A673 (cell line): ENCODE results near the gene SYNJ2. TPM values are rescaled to one million over a fixed set of nuclear protein-coding genes. Genes with fewer than 3 reads are reported as not detected.

Experiments
- BruUV-seq: library from RNA; stranded (reverse); fragments of 400-500 nt; replicated peaks from 2 replicates; lab custom pipeline; 2021; lab: Mats Ljungman, UMichigan
- CTCF ChIA-PET: fragments of 300-600 bp; sonication (Branson Sonifier 250); formaldehyde crosslinking; loops from one replicate; lab custom pipeline; 2022; ENCODE audit warnings: antibody characterized with exemption; lab: Charles Lee
- POLR2A ChIA-PET: fragments of 300-600 bp; sonication (Branson Sonifier 250); formaldehyde crosslinking; loops from one replicate; lab custom pipeline; 2022; ENCODE audit warnings: antibody characterized with exemption; ENCODE audit not compliant: low non-redundant PET; lab: Charles Lee
- DNase-seq: peaks from one replicate; pipeline ENCODE4 v3.0.0-alpha.2; 2015; ENCODE audit warnings: low spot score
- H3K27ac ChIP-seq: fragments of 200-600 bp; sonication (generic); 2 replicates; pipeline ENCODE4 v1.5.1; 2016; ENCODE audit warnings: mixed run types, low read depth, mild to moderate bottlenecking, mixed read lengths, antibody characterized with exemption, low read length; ENCODE audit not compliant: poor library complexity, severe bottlenecking
- H3K27me3 ChIP-seq: fragments of 200-600 bp; sonication (generic); replicated peaks from 2 replicates; pipeline ENCODE4 v1.6.1; 2017; ENCODE audit warnings: mixed run types, low read depth, mild to moderate bottlenecking, mixed read lengths, antibody characterized with exemption, low read length; ENCODE audit not compliant: insufficient read depth, poor library complexity
- H3K36me3 ChIP-seq: fragments of 200-600 bp; sonication (generic); 2 replicates; pipeline ENCODE4 v1.6.1; 2016; ENCODE audit warnings: mixed run types, mild to moderate bottlenecking, mixed read lengths, antibody characterized with exemption, low read length; ENCODE audit not compliant: insufficient read depth, poor library complexity, severe bottlenecking
- H3K4me1 ChIP-seq: fragments of 200-600 bp; sonication (generic); 2 replicates; pipeline ENCODE4 v1.6.1; 2017; ENCODE audit warnings: mixed run types, mild to moderate bottlenecking, mixed read lengths, antibody characterized with exemption, low read length; ENCODE audit not compliant: insufficient read depth, poor library complexity, severe bottlenecking
- H3K4me3 ChIP-seq: fragments of 200-600 bp; sonication (generic); 2 replicates; pipeline ENCODE4 v1.5.1; 2016; ENCODE audit warnings: low read depth, mixed run types, mild to moderate bottlenecking, mixed read lengths, low read length; ENCODE audit not compliant: poor library complexity, severe bottlenecking
- H3K9me3 ChIP-seq: fragments of 200-600 bp; sonication (generic); 2 replicates; pipeline ENCODE4 v1.6.1; 2016; ENCODE audit warnings: mixed run types, low read depth, mild to moderate bottlenecking, mixed read lengths, antibody characterized with exemption, low read length; ENCODE audit not compliant: poor library complexity, severe bottlenecking
- EZH2 ChIP-seq: fragments of 200-600 bp; sonication (generic); IDR thresholded peaks from 2 replicates; pipeline ENCODE4 v1.6.1; 2017; ENCODE audit warnings: borderline replicate concordance, low read depth, mild to moderate bottlenecking, mixed read lengths, antibody characterized with exemption, low read length; ENCODE audit not compliant: poor library complexity, severe bottlenecking
- intact Hi-C: fragments of 100-400 bp; cut with micrococcal nuclease; formaldehyde crosslinking; loops from one replicate; pipeline ENCODE4 v1.10.0; 2022; ENCODE audit not compliant: unreplicated experiment
- total RNA-seq: library from RNA; stranded (reverse); gene quantifications from 2 replicates; pipeline ENCODE4 v1.2.3, GENCODE V29; 2021
- TF ChIP-seq, protein P1 (sequence below): fragments of 300-800, 200-600 bp; sonication (generic); conservative IDR thresholded peaks from 2 replicates; pipeline ENCODE4 v1.5.1; 2017; ENCODE audit warnings: low read depth, mild to moderate bottlenecking, antibody characterized with exemption, low read length, moderate library complexity, mixed read lengths

SYNJ2 gene
- total RNA-seq, 1 experiment from 2014 or later, result 37.0 TPM

DNA sequence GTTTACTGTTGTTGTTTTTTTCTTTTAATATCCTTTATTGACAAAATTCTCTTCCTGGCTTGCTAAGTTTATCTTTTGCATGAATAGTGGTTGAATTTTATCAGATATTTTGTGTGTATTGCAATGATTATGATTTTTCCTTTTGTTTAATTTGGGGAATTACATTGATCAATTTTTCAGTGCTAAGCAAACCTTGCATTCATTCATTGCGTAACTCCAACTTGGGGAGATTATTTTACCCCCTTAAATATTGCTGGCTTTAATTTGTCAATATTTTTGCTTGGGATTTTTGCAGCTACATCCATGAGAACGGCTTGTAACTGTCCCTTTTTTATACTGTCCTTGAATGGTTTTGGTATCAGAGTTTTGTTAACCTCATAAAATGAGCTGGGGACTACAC, 123.0 kb downstream of the SYNJ2 start:
- TF ChIP-seq, protein P1, sequence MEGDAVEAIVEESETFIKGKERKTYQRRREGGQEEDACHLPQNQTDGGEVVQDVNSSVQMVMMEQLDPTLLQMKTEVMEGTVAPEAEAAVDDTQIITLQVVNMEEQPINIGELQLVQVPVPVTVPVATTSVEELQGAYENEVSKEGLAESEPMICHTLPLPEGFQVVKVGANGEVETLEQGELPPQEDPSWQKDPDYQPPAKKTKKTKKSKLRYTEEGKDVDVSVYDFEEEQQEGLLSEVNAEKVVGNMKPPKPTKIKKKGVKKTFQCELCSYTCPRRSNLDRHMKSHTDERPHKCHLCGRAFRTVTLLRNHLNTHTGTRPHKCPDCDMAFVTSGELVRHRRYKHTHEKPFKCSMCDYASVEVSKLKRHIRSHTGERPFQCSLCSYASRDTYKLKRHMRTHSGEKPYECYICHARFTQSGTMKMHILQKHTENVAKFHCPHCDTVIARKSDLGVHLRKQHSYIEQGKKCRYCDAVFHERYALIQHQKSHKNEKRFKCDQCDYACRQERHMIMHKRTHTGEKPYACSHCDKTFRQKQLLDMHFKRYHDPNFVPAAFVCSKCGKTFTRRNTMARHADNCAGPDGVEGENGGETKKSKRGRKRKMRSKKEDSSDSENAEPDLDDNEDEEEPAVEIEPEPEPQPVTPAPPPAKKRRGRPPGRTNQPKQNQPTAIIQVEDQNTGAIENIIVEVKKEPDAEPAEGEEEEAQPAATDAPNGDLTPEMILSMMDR, result no peak
- no peak for TF ChIP-seq EZH2
- no peaks in the 10 kb centered on the region for H3K36me3 ChIP-seq
- no peaks in the 10 kb centered on the region for H3K27me3 ChIP-seq
- no peaks in the 10 kb centered on the region for H3K9me3 ChIP-seq
- H3K27ac ChIP-seq, result no peak overlapping the region
- no peaks in the 10 kb centered on the region for H3K4me1 ChIP-seq
- intact Hi-C loops, result no loop called here
- no peak for DNase-seq
- ChIA-PET CTCF (no interaction called here), POLR2A (no interaction called here)
- H3K4me3 ChIP-seq, result no peak overlapping the region
- BruUV-seq, result no TSS peak

DNA sequence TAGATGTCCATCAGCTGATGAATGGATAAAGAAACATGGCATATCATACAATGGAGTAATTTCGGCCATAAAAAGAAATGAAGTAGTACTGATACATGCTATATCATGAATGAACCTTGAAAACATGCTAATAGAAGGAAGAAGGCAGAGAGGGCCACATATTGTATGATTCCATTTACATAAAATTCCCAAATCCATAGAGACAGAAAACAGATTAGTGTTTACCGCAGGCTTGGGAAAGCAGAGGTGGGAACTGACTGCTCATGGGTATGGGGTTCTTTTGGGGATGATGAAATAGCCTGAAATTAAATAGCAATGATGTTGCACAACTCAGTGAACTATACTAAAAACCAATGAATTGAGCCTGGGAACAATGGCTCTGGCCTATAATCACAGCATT, 128.1 kb downstream of the SYNJ2 start:
- BruUV-seq, result no TSS peak
- Histone ChIP-seq H3K4me1 (no peaks in the 10 kb centered on the region), H3K27me3 (no peaks in the 10 kb centered on the region), H3K27ac (no peak overlapping the region), H3K36me3 (no peaks in the 10 kb centered on the region), H3K9me3 (no peaks in the 10 kb centered on the region), H3K4me3 (no peak overlapping the region)
- intact Hi-C loops, result no loop called here
- TF ChIP-seq, protein P1, result no peak
- TF ChIP-seq EZH2, result no peak
- CTCF ChIA-PET, result no interaction called here
- POLR2A ChIA-PET, result no interaction called here
- no peak for DNase-seq

DNA sequence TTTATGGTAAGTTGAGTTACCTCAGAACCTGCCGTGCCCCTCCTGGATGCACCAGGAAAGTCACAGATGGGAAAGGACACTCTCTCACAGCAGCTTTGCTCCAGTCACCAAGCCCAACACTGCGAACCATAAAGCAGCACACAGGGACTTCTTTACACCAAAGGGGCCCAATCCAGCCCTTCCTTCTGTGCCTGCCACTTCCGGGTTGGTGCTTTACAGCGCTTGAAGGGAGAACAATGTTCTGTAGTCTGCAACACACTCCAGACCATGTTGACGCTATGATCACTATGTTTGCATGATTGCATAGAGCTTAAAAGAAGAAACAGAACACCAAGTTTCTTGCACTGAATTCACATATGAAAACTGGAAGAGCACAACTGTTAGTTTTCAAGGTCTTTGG, 129.3 kb downstream of the SYNJ2 start:
- no peak for TF ChIP-seq EZH2
- Histone ChIP-seq H3K27me3 (no peaks in the 10 kb centered on the region), H3K4me1 (no peaks in the 10 kb centered on the region), H3K4me3 (no peak overlapping the region), H3K9me3 (no peaks in the 10 kb centered on the region), H3K27ac (no peak overlapping the region), H3K36me3 (no peaks in the 10 kb centered on the region)
- BruUV-seq, result no TSS peak
- CTCF ChIA-PET, result no interaction called here
- DNase-seq, result no peak
- intact Hi-C loops, result no loop called here
- POLR2A ChIA-PET, result no interaction called here

DNA sequence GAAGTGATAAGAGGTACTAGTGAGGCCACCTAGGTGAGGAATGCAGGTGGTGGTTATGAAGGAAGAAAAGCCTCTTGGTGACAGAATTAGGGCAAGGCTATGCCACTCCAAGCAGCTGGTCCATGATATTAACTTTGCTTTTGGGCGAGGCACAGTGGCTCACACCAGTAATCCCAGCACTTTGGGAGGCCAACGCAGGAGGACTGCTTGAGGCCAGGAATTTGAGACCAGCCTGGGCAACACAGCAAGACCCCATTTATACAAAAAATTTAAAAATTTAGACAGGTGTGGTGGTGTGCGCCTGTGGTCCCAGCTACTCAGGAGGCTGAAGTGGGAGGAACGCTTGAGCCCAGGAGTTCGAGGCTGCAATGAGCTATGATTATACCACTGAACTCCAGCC, 130.3 kb downstream of the SYNJ2 start:
- BruUV-seq, result no TSS peak
- DNase-seq, result no peak
- H3K4me3 ChIP-seq, result no peak overlapping the region
- ChIA-PET POLR2A (no interaction called here), CTCF (no interaction called here)
- H3K4me1 ChIP-seq, result no peaks in the 10 kb centered on the region
- intact Hi-C loops, result no loop called here
- H3K27me3 ChIP-seq, result no peaks in the 10 kb centered on the region
- no peak overlapping the region for H3K27ac ChIP-seq
- TF ChIP-seq, protein P1, result no peak
- no peak for TF ChIP-seq EZH2
- H3K36me3 ChIP-seq, result no peaks in the 10 kb centered on the region
- no peaks in the 10 kb centered on the region for H3K9me3 ChIP-seq
